ENCODE measurements around the gene ATP7B. TPM values are rescaled to one million over a fixed set of nuclear protein-coding genes. Genes with fewer than 3 reads are reported as not detected.
A peak's percentile ranks its signal among the peaks of the same experiment; 100 is the strongest.

The ATP7B gene
- total and polyA plus RNA-seq, 2 of the 4 experiments (the other 2 are of a cell fraction) = 2.7 to 2.9 TPM

GRCh38 chr13:51921790-51922740 lies 89.2 kb downstream of the ATP7B start:
- Histone ChIP-seq H3K9ac (ENCODE audit: low read depth, low read length) (no peak overlapping the region), H3K23ac (ENCODE audit: low read depth, low read length) (no peak overlapping the region), H3K79me1 (ENCODE audit: low read depth in 1 of 2, low read length in 2 of 2) (no peaks in the 10 kb centered on the region), H3K36me3 (ENCODE audit: control insufficient read depth, insufficient read depth, low read length) (no peaks in the 10 kb centered on the region), H4K8ac (ENCODE audit: low read depth in 2 of 2, low read length in 2 of 2) (no peak overlapping the region), H2BK20ac (ENCODE audit: low read depth, low read length) (no peak overlapping the region), H2AK5ac (ENCODE audit: low read depth, low read length) (no peak overlapping the region), H3K14ac (replicated peaks; ENCODE audit: low read depth, low read length) (no peak overlapping the region), H3K4ac (ENCODE audit: low read depth, low read length) (no peak overlapping the region), H2BK15ac (ENCODE audit: low read depth, low read length) (no peak overlapping the region), H3K27me3 (ENCODE audit: control insufficient read depth, insufficient read depth, low read length) (peaks cover 9% of the 10 kb centered on the region), H3K27ac (ENCODE audit: insufficient read depth, low read length) (no peak overlapping the region), H3K4me2 (ENCODE audit: low read depth, low read length) (no peak overlapping the region), H3K4me3 (ENCODE audit: insufficient read depth, low read depth, low read length) (no peak overlapping the region), H3K9me1 (ENCODE audit: insufficient read depth, low read length) (no peaks in the 10 kb centered on the region), H2AFZ (replicated peaks; ENCODE audit: low read length, poor library complexity) (no peak overlapping the region), H4K91ac (ENCODE audit: insufficient read depth, low read depth, low read length) (no peak overlapping the region), H3K9me3 (ENCODE audit: control insufficient read depth, insufficient read depth, low read length) (no peaks in the 10 kb centered on the region), H3K56ac (ENCODE audit: extremely low read depth, insufficient read depth, low read length) (no peak overlapping the region), H3K4me1 (ENCODE audit: control insufficient read depth, insufficient read depth, low read length) (no peaks in the 10 kb centered on the region), H2AK9ac (replicated peaks; ENCODE audit: low read depth, low read length, poor library complexity) (no peak overlapping the region), H2BK5ac (ENCODE audit: low read depth, low read length, poor library complexity, severe bottlenecking) (no peak overlapping the region), H3K18ac (ENCODE audit: low read depth, low read length) (no peak overlapping the region), H2BK120ac (ENCODE audit: low read depth, low read length) (no peak overlapping the region), H4K5ac (ENCODE audit: low read depth, low read length) (no peak overlapping the region), H4K20me1 (ENCODE audit: insufficient read depth, low read length) (no peaks in the 10 kb centered on the region; the same call in 1 of the 2 replicates)
- TF ChIP-seq RAD21 (IDR thresholded peaks at IDR 0.05; ENCODE audit: low read length) = no peak
- no peak for TF ChIP-seq NFE2L2 (IDR thresholded peaks at IDR 0.05; ENCODE audit: low read depth, low read length)
- peak; percentile 31; the same call in 1 of the 2 replicates for TF ChIP-seq USF2 (IDR thresholded peaks at IDR 0.05; ENCODE audit: low read depth, low read length)
- ChIA-PET POLR2A (ENCODE audit: unreplicated experiment) (no interaction called here), CTCF (no interaction called here)
- no CpG with 5 or more reads among the region's 14 CpGs for WGBS, 2 experiments (ENCODE audit: extremely low coverage in 2 of 2, insufficient read length in 1 of 2)
- intact Hi-C loops (cut with micrococcal nuclease) (no loop called here), in situ Hi-C loops (cut with MboI; ENCODE audit: low sequenced_read_pairs) (no loop called here), dilution Hi-C loops (cut with HindIII; ENCODE audit: low sequenced_read_pairs, unreplicated experiment) (no loop called here)
- DNase-seq (peak; percentile 12), ATAC-seq (ENCODE audit: low read depth) (peak; percentile 54)
- no TSS peak for BruUV-seq (replicated peaks)

All from IMR-90 (cell line).